SU-DHL-6 (cell line): ENCODE data around the gene TRIM10.

Source experiments
- CTCF ChIP-seq: fragments of 200-600 bp; sonication (generic); IDR thresholded peaks from one replicate; pipeline ENCODE4 v1.5.1; 2017; ENCODE audit warnings: antibody characterized with exemption, mild to moderate bottlenecking, low read length, moderate library complexity; ENCODE audit not compliant: insufficient read depth, poor library complexity, severe bottlenecking
- EZH2phosphoT487 ChIP-seq: fragments of 200-600 bp; sonication (generic), shearing (Covaris generic); conservative IDR thresholded peaks from 2 replicates; pipeline ENCODE4 v1.6.1; 2018; ENCODE audit warnings: mild to moderate bottlenecking, antibody characterized with exemption, low read length, moderate library complexity, mixed read lengths

- no peak for TF ChIP-seq CTCF
- TF ChIP-seq EZH2phosphoT487 = no peak
These were observed 44.3 kb downstream of the TRIM10 start for GRCh38 chr6:30116724-30117123.
